HepG2 (cell line): ENCODE measurements around the gene FAM174A. TPM values are rescaled to one million over a fixed set of nuclear protein-coding genes. Genes with fewer than 3 reads are reported as not detected.

Source experiments
- AFF4 ChIP-seq: sonication (generic); formaldehyde crosslinking; IDR thresholded peaks from 2 replicates; pipeline ENCODE4 v1.4.0; 2020; ENCODE audit warnings: missing genetic modification reagents
- BCLAF1 ChIP-seq: fragments of 450-650 bp; IDR thresholded peaks from 2 replicates; pipeline ENCODE4 v1.6.1; 2017; ENCODE audit warnings: mild to moderate bottlenecking
- CHCHD3 ChIP-seq: sonication (generic); formaldehyde crosslinking; IDR thresholded peaks from 2 replicates; pipeline ENCODE4 v1.8.0; 2022; ENCODE audit warnings: mild to moderate bottlenecking, missing genetic modification reagents, moderate library complexity
- E2F2 ChIP-seq: sonication (generic); formaldehyde crosslinking; IDR thresholded peaks from 2 replicates; pipeline ENCODE4 v1.4.0; 2020; ENCODE audit warnings: missing genetic modification reagents, borderline replicate concordance
- KDM5B ChIP-seq: sonication (generic); formaldehyde crosslinking; IDR thresholded peaks from 2 replicates; pipeline ENCODE4 v1.4.0; 2020; ENCODE audit warnings: missing genetic modification reagents, mild to moderate bottlenecking, borderline replicate concordance
- ZBTB33 ChIP-seq: sonication (generic); formaldehyde crosslinking; IDR thresholded peaks from 2 replicates; pipeline ENCODE4 v1.4.0; 2020; ENCODE audit warnings: missing genetic modification reagents
- ZBTB44 ChIP-seq: sonication (generic); formaldehyde crosslinking; IDR thresholded peaks from 2 replicates; pipeline ENCODE4 v1.4.0; 2020; ENCODE audit warnings: missing genetic modification reagents
- ZNF260 ChIP-seq: sonication (generic); formaldehyde crosslinking; IDR thresholded peaks from 2 replicates; pipeline ENCODE4 v1.4.0; 2020; ENCODE audit warnings: missing genetic modification reagents, low read depth, mild to moderate bottlenecking, borderline replicate concordance
- ZNF331 ChIP-seq: sonication (generic); formaldehyde crosslinking; IDR thresholded peaks from 2 replicates; pipeline ENCODE4 v1.4.0; 2020; ENCODE audit warnings: missing genetic modification reagents
- ZNF543 ChIP-seq: sonication (generic); formaldehyde crosslinking; IDR thresholded peaks from 2 replicates; pipeline ENCODE4 v1.4.0; 2020; ENCODE audit warnings: mild to moderate bottlenecking, missing genetic modification reagents
- ZNF547 ChIP-seq: sonication (generic); formaldehyde crosslinking; IDR thresholded peaks from 2 replicates; pipeline ENCODE4 v1.5.1; 2020; ENCODE audit warnings: mild to moderate bottlenecking, missing genetic modification reagents
- ZNF564 ChIP-seq: sonication (generic); formaldehyde crosslinking; IDR thresholded peaks from 2 replicates; pipeline ENCODE4 v1.8.1; 2023; ENCODE audit warnings: mild to moderate bottlenecking, missing genetic modification reagents
- ZNF597 ChIP-seq: sonication (generic); formaldehyde crosslinking; IDR thresholded peaks from 2 replicates; pipeline ENCODE4 v1.5.0; 2020; ENCODE audit warnings: missing genetic modification reagents
- ZNF724P ChIP-seq: sonication (generic); formaldehyde crosslinking; IDR thresholded peaks from 2 replicates; pipeline ENCODE4 v1.8.0; 2022; ENCODE audit warnings: missing genetic modification reagents, borderline replicate concordance
- polyA plus RNA-seq, 8 experiments: library from polyadenylated mRNA; depleted of rRNA in 3 of 8; stranded (reverse) in 7 of 8; unstranded in 1 of 8; fragments of >200 nt; fragmentation: Illumina TruSeq in 4 of 8; extraction: Trizol in 4 of 8; gene quantifications; 2 replicates each; pipeline versions ENCODE4 v1.2.1 to v1.2.3, GENCODE V29; 2011 to 2016; ENCODE audit warnings: low read depth in 4 of 8, missing spikeins in 1 of 8, mixed read lengths in 1 of 8; ENCODE audit not compliant: insufficient read depth in 1 of 8
- total RNA-seq, 5 experiments: library from RNA; depleted of rRNA; stranded (reverse); fragments of >200 nt; fragmentation: Illumina TruSeq; extraction: Trizol; gene quantifications; 2 replicates each; pipeline ENCODE4 v1.2.3, GENCODE V29; 2016; ENCODE audit warnings: low read depth in 1 of 5

FAM174A gene
- total and polyA plus RNA-seq, 2 of the 13 experiments (the other 11 are each of a cell fraction or from before 2014, with no cell fraction given) = 6.8 to 7.8 TPM

GRCh38 chr5:100535060-100536005 is at the start of gene FAM174A (continued):
- peak; percentile 21; the same call in 1 of the 2 replicates for TF ChIP-seq CHCHD3
- no peak for TF ChIP-seq ZNF597
- no peak for TF ChIP-seq AFF4 (CRISPR knock-in tag)
- no peak; the same call in 1 of the 2 replicates for TF ChIP-seq ZNF331 (CRISPR knock-in tag)
- no peak for TF ChIP-seq BCLAF1
- TF ChIP-seq ZBTB44 = no peak
- no peak for TF ChIP-seq ZNF564 (CRISPR knock-in tag)
- peak; percentile 87 for TF ChIP-seq ZNF543 (CRISPR knock-in tag)
- 0 out of 2 replicates have a peak, but pooled peaks have one; percentile 19 for TF ChIP-seq ZNF547 (CRISPR knock-in tag)
- peak; percentile 83; the same call in 1 of the 2 replicates for TF ChIP-seq KDM5B (CRISPR knock-in tag)
- no peak for TF ChIP-seq E2F2
- TF ChIP-seq ZNF260 (CRISPR knock-in tag) = no peak
- peak; percentile 64 for TF ChIP-seq ZNF724P (CRISPR knock-in tag)
- TF ChIP-seq ZBTB33 (CRISPR knock-in tag) = no peak
